ENCODE data around the gene PRR20G. TPM values are rescaled to one million over a fixed set of nuclear protein-coding genes. Genes with fewer than 3 reads are reported as not detected.
"Not testable (repeated sequence)": the region's sequence is repeated elsewhere in the genome, so short reads cannot be mapped to it uniquely, and the experiment has no call there.

PRR20G gene
- not detected for total RNA-seq

GRCh38 chr3:127287840-127288239, at the start of gene PRR20G:
TSS of gene PRR20G (minus strand) at chr3:127288046. CDS start at chr3:127287365, 681 bp downstream.
- no peak for DNase-seq

DNA sequence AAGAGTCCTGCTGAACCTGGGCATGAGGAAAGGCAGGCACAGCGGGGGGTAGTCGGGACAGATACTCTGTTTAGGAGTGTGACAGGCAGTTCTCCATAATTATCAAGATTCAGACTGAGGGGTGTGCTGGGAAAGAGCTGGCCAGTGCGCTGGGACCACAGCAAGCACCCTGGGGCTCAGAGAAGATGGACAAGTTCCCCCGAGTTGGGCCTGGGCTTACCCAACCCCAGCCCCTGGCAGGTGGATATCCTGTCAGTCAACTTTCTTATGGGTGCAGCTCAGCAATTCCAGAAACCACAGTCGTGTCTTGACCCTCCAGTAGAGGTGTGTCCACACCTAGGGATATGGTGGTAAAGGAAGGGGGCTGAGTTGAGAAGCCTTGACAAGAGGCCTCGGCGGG, 49.2 kb upstream of the PRR20G start:
- no peak for DNase-seq

- DNase-seq, result no peak
Observed at GRCh38 chr3:127336101-127336500, 48.3 kb upstream of the PRR20G start.

- DNase-seq, result no peak
Observed at GRCh38 chr3:127330385-127330784, 42.5 kb upstream of the PRR20G start.

DNA sequence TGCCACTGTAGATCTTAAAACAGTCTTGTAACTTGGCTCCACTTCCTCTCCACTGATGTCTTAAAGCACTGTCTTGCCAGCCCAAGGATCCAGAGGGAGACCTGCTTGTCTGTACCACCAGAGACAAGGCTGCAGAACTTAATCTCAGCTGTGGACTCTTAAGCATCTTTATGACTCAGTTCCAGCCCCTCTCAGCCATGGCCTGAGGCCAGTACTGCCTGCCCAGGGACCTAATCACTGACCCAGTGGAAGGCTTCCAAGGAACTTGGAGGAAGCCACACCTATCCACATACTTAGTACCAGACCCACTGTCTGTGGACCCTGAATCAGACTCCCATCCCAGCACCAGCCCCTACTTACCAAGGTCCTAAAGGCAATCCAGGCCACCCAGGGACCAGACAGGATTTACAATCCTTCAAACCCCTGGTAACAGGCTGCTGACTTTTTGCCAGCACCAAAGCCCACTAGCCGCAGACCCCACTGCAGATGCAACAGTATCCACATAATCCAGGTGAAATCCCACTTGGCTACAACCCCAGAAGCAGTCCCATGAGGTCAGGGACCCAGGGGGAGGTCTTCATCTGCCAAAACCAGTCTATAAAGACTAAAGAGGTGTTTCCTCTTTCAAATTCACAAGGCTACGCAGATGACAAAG, 41.9 kb upstream of the PRR20G start:
- DNase-seq, result no peak

DNA sequence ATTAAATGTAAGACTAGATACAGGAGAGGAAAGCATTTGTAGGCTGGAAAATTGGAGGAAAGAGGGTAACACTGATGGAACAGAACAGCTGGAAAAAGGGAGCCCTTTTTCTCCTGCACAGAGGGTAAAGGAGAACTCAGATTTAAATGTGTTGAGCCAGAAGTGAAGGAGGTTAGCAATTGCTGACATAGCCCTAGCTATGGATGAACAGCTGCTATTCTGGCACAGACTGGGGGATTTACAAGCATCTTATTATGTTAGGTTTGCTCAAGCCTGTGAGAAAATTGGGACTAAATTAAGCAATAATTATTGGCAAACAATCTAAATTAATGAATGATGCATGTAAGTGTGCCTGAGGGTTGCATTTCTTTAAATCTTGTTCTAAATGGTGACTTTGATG, 40.6 kb upstream of the PRR20G start:
- DNase-seq, result no peak

- DNase-seq, result no peak
Observed at GRCh38 chr3:127326341-127326740, 38.5 kb upstream of the PRR20G start.

- no peak for DNase-seq
Observed at GRCh38 chr3:127325629-127325961, 37.7 kb upstream of the PRR20G start.

DNA sequence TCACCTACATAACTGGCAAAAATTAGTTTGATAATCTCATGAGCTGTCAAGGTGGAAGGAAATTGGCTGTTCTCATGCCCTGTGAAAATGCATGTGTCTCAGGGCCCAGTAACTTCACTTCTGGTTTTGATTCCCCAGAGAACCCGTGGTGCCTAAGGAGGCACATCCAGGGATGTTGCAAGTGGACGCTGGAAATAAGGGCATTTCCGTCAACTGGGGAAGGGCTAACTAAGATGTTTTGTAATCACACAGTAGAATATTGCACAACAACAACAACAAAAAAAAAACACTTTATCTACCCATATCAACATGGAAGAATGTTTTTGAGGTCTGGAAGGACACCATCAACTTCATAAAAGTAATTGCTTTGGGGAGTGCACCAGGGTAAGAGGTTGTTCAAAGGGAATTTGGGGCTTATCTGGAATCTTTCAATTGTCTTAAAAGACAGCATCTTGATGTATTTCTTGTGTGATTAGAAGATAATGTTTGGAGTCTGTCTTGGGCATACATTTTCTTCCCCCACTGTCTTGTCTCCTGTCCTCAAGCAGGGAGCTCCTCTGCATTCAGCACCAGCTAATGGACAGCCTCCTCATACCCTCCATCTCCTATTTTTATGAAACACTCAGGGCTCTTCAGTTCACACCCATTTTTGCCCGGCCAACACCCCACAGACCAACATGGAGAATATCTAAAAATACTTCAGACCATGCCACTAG, 37.2 kb upstream of the PRR20G start:
- no peak for DNase-seq

GRCh38 chr3:127324076-127324475, 36.2 kb upstream of the PRR20G start:
- no peak for DNase-seq

- DNase-seq, result no peak
Observed at GRCh38 chr3:127323581-127323980, 35.7 kb upstream of the PRR20G start.

DNA sequence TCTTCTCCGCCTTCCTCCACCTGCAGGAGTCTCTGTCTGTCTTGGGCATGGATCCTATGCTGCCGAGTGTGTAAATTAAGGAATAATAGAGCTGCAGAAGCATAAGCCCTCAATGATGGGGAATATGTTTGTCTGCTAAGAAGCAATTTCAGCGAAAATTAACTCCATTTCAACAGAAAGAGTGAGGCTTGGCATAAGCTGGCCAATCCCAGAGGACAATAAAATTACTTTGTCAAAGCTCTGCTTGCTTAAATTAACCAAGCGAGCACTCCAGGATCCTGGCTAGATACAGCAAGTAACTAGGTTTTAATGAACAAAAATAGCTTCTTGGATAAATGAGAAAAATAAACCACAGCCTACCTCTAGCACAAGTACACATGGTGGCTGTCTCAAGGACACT, 33.5 kb upstream of the PRR20G start:
- DNase-seq, result no peak

DNA sequence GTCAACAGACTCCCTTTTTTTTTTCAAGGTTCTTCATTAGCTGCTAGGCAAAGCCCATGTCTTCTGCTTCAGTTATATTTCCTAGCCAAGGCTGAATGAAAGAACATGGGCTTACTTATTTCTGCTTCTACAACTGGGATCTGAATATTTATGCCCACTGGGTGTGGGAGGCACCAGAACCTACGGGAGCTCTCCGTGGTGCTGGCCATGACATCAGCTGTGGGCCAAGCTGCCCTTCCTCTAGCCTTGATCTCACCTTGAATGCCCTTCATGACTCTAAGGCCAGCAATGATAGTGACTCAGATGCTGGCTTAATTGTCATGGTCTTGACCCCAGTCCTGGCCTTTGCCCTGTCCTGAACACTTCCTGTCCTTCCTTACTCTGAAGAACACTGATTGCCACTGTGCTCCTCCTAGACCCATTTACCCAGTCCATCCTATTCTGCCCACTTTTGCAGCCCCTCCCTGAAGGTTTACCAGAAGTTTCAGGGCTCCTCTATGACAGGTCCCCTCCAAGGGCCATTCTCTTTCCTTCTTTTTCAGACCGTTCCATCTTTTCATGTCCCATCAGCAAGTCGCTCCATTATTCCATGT, 32.8 kb upstream of the PRR20G start:
- no peak for DNase-seq

DNA sequence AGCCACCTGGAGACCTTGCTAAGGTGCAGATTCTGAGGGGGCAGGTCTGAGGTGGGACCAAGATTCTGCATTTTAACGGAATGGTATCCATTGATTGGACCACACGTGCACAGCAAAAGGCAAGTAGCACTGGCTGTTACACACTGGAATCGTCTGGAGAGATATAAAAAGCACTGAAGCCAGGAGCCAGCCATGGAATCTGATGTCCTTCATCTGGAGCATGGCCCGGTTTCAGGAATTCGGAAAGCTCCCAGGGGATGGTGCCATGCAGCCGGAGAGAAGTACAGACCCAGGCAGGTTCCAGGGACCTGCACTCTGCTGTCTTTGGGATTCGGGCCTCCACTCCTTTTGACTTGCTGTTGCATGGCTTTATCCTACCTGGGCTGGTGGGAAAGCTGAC, 28.8 kb upstream of the PRR20G start:
- DNase-seq, result no peak

DNA sequence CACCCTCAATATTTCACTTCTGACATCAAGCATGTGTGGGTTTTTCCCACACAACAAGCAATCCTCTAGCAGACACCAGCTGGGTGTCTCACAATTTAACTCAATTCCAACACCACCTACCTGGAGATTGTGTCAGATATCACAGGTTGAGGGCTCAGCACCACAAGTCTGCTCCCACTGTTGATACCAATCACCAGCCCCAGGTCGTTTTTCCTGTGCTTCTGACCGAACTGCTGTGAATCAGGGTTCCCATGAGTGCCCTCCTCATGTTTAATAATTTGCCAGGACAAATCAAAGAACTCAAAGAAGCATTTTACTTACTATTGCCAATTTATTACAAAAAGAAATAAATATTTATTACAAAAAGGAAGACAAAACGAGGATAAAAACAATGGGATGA, 25.0 kb upstream of the PRR20G start:
- no peak for DNase-seq

- not testable (repeated sequence) for DNase-seq
Observed at GRCh38 chr3:127308821-127309220, 21.0 kb upstream of the PRR20G start.

- no peak for DNase-seq
Observed at GRCh38 chr3:127307916-127308315, 20.1 kb upstream of the PRR20G start.

GRCh38 chr3:127307112-127307835, 19.4 kb upstream of the PRR20G start:
- DNase-seq, result no peak

- DNase-seq, result no peak
Observed at GRCh38 chr3:127306361-127307111, 18.7 kb upstream of the PRR20G start.

GRCh38 chr3:127305499-127306060, 17.7 kb upstream of the PRR20G start:
- DNase-seq, result no peak

- DNase-seq, result no peak
Observed at GRCh38 chr3:127304121-127304744, 16.4 kb upstream of the PRR20G start.

GRCh38 chr3:127299276-127299675, 11.4 kb upstream of the PRR20G start:
- no peak for DNase-seq
